ENCODE data around the gene GCG. TPM values are rescaled to one million over a fixed set of nuclear protein-coding genes. Genes with fewer than 3 reads are reported as not detected.

The GCG gene
- total RNA-seq, 2 donors from 2014 or later: not detected

- DNase-seq (ENCODE audit: low spot score): no peak
- ATAC-seq (ENCODE audit: insufficient number of reproducible peaks, low FRiP score, low read depth): no peak
Measured at GRCh38 chr2:162155093-162155492, 3.0 kb upstream of the GCG start.

GRCh38 chr2:162153608-162154224 lies 1.7 kb upstream of the GCG start:
- H3K36me3 ChIP-seq: no peaks in the 10 kb centered on the region
- no peaks in the 10 kb centered on the region for H3K9me3 ChIP-seq
- no peak overlapping the region for H3K4me3 ChIP-seq
- TF ChIP-seq CTCF (IDR thresholded peaks at IDR 0.05): no peak
- H3K27ac ChIP-seq: no peak overlapping the region
- ATAC-seq (ENCODE audit: insufficient number of reproducible peaks, low FRiP score, low read depth) (no peak), DNase-seq (ENCODE audit: low spot score) (no peak)
- no peaks in the 10 kb centered on the region for H3K27me3 ChIP-seq (replicated peaks; ENCODE audit: insufficient read depth)
- no peaks in the 10 kb centered on the region for H3K4me1 ChIP-seq (ENCODE audit: control insufficient read depth in 1 of 2, low read depth in 2 of 2)

More at GRCh38 chr2:162155093-162155492, 3.0 kb upstream of the GCG start:
- TF ChIP-seq CTCF (IDR thresholded peaks at IDR 0.05): no peak
- H3K27me3 ChIP-seq (replicated peaks; ENCODE audit: insufficient read depth): no peaks in the 10 kb centered on the region
- H3K27ac ChIP-seq: no peak overlapping the region
- H3K4me1 ChIP-seq (ENCODE audit: control insufficient read depth in 1 of 2, low read depth in 2 of 2): no peaks in the 10 kb centered on the region
- H3K9me3 ChIP-seq: no peaks in the 10 kb centered on the region
- no peaks in the 10 kb centered on the region for H3K36me3 ChIP-seq
- H3K4me3 ChIP-seq: no peak overlapping the region

GRCh38 chr2:162149940-162150339 lies 2.1 kb downstream of the GCG start:
- ATAC-seq (ENCODE audit: insufficient number of reproducible peaks, low FRiP score, low read depth): no peak
- TF ChIP-seq CTCF (IDR thresholded peaks at IDR 0.05): no peak
- no peaks in the 10 kb centered on the region for H3K9me3 ChIP-seq
- no peak overlapping the region for H3K4me3 ChIP-seq
- DNase-seq (ENCODE audit: low spot score): no peak
- no peak overlapping the region for H3K27ac ChIP-seq
- H3K36me3 ChIP-seq: no peaks in the 10 kb centered on the region
- no peaks in the 10 kb centered on the region for H3K27me3 ChIP-seq (replicated peaks; ENCODE audit: insufficient read depth)
- H3K4me1 ChIP-seq (ENCODE audit: control insufficient read depth in 1 of 2, low read depth in 2 of 2): no peaks in the 10 kb centered on the region

GRCh38 chr2:162149466-162149865 lies 2.6 kb downstream of the GCG start:
- Histone ChIP-seq H3K4me1 (ENCODE audit: control insufficient read depth in 1 of 2, low read depth in 2 of 2) (no peaks in the 10 kb centered on the region), H3K9me3 (no peaks in the 10 kb centered on the region), H3K27me3 (replicated peaks; ENCODE audit: insufficient read depth) (no peaks in the 10 kb centered on the region), H3K27ac (no peak overlapping the region), H3K36me3 (no peaks in the 10 kb centered on the region), H3K4me3 (no peak overlapping the region)
- no peak for DNase-seq (ENCODE audit: low spot score)
- ATAC-seq (ENCODE audit: insufficient number of reproducible peaks, low FRiP score, low read depth): no peak
- no peak for TF ChIP-seq CTCF (IDR thresholded peaks at IDR 0.05)

- ATAC-seq (ENCODE audit: insufficient number of reproducible peaks, low FRiP score, low read depth) (no peak), DNase-seq (ENCODE audit: low spot score) (no peak)
- no peak for TF ChIP-seq CTCF (IDR thresholded peaks at IDR 0.05)
- Histone ChIP-seq H3K4me1 (ENCODE audit: control insufficient read depth in 1 of 2, low read depth in 2 of 2) (no peaks in the 10 kb centered on the region), H3K4me3 (no peak overlapping the region), H3K9me3 (no peaks in the 10 kb centered on the region), H3K36me3 (no peaks in the 10 kb centered on the region), H3K27me3 (replicated peaks; ENCODE audit: insufficient read depth) (no peaks in the 10 kb centered on the region), H3K27ac (no peak overlapping the region)
Measured at GRCh38 chr2:162148956-162149355, 3.1 kb downstream of the GCG start.

Data from thoracic aorta (tissue), 2 donors.